ENCODE measurements around the gene TRANK1.
"Not testable (repeated sequence)": the region's sequence is repeated elsewhere in the genome, so short reads cannot be mapped to it uniquely, and the experiment has no call there.

TRANK1 gene

DNA sequence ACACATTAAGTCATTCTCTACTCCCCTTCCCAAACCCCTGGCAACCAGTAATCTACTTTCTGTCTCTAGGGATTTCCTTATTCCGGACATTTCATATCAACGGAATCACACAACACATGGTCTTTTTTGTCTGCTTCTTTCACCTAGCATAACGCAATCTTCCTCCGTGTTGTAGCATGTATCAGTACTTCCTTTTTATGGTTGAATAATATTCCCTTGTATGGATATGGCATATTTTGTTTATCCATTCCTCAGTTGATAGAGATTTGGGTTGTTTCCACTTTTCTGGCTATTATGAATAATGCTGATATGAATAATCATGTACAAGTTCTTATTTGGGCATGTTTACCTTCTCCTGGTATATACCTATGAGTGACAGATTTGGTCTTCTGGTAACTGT lies 63.1 kb downstream of the TRANK1 start:
- no peak for DNase-seq

DNA sequence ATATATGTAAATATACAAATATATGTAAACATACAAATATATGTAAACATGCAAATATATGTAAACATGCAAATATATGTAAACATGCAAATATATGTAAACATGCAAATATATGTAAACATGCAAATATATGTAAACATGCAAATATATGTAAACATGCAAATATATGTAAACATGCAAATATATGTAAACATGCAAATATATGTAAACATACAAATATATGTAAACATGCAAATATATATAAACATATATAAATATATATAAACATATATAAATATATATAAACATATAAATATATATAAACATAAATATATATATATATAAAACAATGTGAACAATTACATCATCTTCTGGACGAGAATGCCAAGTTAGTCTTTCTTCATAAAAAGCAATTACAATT lies 65.0 kb downstream of the TRANK1 start:
- not testable (repeated sequence) for DNase-seq

GRCh38 chr3:36877930-36878685 lies 66.7 kb downstream of the TRANK1 start:
- no peak for DNase-seq

DNA sequence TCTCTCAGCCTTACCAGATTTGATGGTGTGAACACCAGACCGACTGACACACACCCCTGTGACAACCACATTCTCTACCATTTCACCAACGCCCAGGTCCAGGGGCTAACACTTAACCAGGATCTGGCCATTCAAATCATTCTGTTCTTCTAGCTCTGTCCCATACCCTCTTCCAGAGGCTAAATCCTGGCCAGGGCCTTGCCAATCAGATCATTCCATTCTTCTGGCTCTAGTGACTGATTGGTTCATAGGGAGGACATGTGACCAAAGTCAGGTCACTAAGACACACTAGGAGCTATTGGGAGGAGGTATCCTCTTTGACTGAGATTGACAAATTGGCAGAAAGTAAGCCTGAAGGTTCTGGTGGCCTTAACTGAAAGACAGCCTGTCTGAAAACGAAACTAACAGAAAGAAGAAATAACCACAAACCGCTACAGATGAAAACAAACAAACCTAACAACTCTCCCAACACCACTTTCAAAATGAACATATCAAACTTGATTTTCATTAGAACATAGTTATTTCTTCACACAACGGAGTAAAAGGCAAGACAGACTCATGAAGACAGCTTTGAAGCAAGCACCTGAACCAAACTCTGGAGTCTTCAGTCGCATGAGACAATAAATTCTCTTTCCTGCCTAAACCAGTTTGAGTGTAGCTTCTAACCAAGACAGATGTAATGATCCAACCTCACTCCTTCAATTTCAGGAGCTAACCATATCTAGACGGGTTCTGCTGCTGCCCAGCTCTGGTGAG lies 68.5 kb downstream of the TRANK1 start:
- DNase-seq, result no peak

- DNase-seq, result no peak
Measured at GRCh38 chr3:36875397-36875796, 69.5 kb downstream of the TRANK1 start.

- DNase-seq, result no peak
Measured at GRCh38 chr3:36874424-36874823, 70.4 kb downstream of the TRANK1 start.

DNA sequence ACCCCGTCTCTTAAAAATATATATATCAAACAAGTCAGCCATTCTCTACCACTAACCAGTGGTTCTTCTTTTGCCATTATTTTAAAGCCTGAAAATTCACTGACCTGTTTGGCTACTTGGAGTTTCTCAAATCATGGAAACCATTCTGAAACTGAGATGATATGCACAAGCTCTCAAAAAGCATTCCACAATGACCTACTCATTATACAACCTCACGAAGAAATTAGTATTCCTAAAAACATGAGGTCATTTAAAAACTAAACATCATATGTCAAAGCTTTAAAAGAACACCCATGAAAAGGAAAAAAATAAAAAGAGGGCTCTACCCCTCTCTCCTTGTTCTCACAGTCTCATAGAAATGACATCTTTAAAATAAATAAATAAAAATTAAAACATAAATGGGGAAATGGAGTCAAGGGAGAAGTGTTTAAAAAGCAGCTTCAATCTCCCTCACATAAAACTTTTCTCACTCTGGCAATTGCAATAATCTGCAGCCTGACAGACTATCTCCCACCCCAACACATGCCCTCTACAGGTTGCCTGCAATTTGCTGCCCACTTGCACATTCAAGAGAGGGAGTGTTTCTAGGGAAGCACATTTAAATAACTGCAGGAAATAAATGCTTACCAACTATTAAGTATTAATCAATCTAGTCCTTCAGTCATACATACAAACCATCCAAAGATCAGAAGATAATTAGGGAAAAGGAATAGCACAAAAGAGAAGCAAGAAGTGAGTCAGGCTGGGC lies 73.3 kb downstream of the TRANK1 start:
- no peak for DNase-seq

- DNase-seq, result peak; percentile 70
Measured at GRCh38 chr3:36868614-36869436, 76.0 kb downstream of the TRANK1 start.

DNA sequence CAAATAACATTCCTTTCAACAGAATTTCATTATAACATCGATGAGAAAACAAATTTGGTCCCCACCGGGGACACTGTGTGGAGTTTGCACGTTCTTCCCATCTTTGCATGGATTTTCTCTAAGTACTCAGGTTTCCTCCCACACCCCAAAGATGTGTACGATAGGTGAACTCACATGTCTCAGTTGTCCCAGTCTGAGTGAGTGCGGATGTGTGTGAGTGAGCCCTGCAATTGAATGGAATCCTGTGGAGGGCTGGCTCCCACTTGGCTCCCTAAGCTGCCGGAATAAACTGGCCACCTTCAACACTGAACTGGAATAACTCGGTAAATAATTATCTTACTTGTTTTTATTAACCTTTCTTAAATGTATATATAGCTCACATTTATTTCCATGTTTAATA lies 77.0 kb downstream of the TRANK1 start:
- DNase-seq, result no peak

GRCh38 chr3:36866368-36866767 lies 78.5 kb downstream of the TRANK1 start:
- DNase-seq, result no peak

- DNase-seq, result no peak
Measured at GRCh38 chr3:36864180-36865053, 80.4 kb downstream of the TRANK1 start.

GRCh38 chr3:36862076-36862755 lies 82.6 kb downstream of the TRANK1 start:
- DNase-seq, result no peak

DNA sequence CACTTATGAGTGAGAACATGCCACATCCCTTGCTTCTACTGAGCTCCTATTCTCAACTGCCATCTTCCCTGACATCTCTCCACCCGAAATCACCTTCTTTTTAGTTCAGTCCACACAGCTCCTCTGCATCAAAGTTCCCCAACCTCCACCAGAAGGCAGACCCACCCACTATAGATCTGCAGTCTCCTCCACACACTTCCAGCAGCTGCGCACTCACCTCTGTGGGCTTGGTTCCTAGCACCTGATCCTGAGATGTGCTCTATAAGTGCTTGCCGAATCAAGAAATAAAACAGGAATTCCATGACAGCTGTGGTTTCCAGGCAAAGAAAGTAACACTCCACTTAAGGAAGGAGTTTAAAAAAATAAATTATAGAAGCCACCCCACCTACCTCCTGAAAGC lies 85.4 kb downstream of the TRANK1 start:
- no peak for DNase-seq

DNA sequence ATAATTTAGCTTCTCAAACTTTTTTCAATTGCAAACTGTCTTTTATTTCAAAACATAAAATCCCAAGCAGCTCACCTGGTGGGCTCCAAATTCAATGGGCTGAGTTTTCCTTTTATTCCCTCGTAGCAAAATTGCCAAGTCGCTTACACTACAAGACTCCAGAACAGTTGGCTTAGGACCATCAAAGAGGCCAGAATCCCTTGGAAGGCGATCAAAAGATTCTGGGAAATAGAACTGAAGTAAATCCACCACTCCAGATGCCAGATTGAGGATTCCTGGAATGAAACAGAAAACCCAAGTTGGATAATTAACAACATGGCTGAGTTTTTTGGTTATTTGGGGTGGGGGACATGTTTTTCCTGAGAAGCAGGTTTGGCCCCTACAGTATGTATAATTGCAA lies 92.8 kb downstream of the TRANK1 start:
- DNase-seq, result no peak

DNA sequence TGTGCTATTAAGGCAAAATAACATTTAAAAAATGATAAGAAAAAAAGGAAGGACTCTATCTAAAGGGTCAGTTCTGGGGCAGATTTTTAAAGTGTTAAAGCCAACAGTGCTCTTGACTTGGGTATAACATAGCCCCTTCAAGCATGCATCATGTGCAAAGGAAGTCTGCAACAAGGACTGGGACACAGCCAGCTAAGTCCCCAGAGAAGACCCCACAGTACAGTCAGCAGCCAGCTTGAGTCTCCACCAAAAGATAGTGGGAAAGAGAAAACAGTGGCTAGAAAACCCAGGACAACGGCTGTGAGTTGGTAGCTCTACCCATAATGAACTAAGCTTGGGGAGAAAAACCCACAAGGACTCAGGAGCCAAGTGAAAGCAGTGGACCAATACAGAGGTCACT lies 94.1 kb downstream of the TRANK1 start:
- no peak for DNase-seq

GRCh38 chr3:36846406-36846805 lies 98.4 kb downstream of the TRANK1 start:
- no peak for DNase-seq

DNA sequence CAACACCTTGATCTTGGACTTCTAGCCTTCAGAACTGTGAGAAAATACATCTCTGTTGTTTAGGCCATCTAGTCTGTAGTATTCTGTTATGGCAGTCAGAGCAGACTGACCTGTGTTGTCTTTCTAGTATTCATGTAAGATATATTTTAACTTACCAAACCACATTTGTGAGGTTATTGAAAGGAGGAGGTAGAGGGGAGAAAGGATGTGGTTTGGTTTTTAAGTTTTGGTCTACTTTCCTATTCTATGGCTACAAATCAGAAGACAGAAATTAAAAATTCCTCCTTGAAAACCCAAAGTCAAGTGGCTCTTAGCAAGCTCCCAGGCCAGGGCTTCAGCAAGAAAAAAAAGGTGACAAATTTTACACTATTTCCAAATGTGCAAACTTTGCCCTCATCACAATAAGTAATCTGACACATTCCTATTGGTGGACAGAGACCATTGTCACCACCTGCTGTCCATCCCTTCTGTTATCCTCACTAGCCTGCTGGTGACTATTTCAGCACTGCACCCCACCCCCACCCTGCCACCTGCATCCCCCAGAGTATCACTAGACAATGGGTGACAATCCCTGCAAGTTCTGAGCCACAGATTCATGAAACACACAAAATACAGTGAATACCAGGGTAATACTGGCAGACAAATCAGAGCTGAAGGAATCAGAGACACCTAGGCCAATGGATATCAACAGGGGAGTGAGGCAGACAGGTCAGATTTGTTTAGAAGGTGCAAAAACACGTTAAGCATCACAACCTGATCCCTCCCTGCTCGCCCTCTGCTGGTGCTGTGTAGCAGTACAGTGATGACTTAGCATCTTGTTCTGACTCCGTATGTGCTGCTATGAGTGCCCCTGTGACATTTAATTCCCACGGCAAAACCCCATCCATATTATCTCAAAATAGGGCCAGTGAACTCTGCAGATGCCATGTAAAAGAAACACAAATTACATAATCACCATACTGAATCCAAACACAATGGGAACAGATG lies 101.5 kb downstream of the TRANK1 start:
- no peak for DNase-seq

- no peak for DNase-seq
Measured at GRCh38 chr3:36842275-36842674, 102.6 kb downstream of the TRANK1 start.

GRCh38 chr3:36840453-36840921 lies 104.4 kb downstream of the TRANK1 start:
- no peak for DNase-seq

GRCh38 chr3:36837089-36837488 lies 107.8 kb downstream of the TRANK1 start:
- no peak for DNase-seq
